Measurements from ENCODE around the gene AMBP.

AMBP gene

DNA sequence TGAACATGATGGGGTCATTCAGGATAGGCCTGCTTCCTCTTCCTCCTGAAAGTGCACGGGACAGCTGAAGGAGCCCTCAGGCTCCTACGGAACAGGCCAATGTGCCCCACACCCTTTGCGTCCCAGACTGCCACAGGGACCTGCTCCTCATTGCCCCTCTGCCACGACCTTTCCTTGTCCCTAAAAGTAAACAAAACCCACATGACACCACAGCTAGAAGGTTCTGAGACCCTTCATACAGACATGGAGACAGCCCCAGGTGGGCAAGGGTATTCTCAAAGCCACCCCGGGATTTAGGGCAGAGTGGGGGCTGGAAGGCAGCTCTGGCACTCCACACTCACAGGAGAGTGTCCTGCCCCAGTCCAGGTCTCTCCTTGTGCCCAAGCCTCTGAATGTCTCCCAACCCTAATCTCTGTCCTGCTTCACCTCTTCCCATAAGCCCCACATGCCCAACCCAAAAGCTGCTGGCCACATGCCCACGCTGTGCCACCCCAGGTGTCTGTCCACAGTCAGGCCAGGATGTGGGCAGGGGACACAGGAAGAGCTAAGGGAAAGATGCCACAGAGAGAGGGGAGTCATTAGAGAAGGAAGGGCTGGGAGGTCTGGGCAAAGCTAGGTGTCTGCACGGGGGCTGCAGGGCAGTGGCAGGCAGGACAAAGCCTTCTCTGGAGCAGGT lies 800 bp downstream of the AMBP start:
- no peaks in the 10 kb centered on the region for H3K4me1 ChIP-seq (ENCODE audit: control insufficient read depth, insufficient read depth, low read length)
- no peak overlapping the region for H3K27ac ChIP-seq (ENCODE audit: extremely low read depth, low read depth, low read length)
- ChIA-PET POLR2A (no interaction called here), CTCF (interaction anchor here (0.6 to 3.1 kb wide), 4 partner anchors 10 to 214 kb away, joined by 3 to 12 read pairs (median 5); no protein-coding TSS in a partner anchor)
- TF ChIP-seq, protein P1, sequence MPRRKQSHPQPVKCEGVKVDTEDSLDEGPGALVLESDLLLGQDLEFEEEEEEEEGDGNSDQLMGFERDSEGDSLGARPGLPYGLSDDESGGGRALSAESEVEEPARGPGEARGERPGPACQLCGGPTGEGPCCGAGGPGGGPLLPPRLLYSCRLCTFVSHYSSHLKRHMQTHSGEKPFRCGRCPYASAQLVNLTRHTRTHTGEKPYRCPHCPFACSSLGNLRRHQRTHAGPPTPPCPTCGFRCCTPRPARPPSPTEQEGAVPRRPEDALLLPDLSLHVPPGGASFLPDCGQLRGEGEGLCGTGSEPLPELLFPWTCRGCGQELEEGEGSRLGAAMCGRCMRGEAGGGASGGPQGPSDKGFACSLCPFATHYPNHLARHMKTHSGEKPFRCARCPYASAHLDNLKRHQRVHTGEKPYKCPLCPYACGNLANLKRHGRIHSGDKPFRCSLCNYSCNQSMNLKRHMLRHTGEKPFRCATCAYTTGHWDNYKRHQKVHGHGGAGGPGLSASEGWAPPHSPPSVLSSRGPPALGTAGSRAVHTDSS (tag by site-specific recombination; IDR thresholded peaks at IDR 0.05): no peak
- TF ChIP-seq ZNF169 (tag by site-specific recombination; IDR thresholded peaks at IDR 0.05): no peak
- no peak for TF ChIP-seq SALL2 (tag by site-specific recombination; IDR thresholded peaks at IDR 0.05; ENCODE audit: borderline replicate concordance)
- TF ChIP-seq, protein P2, sequence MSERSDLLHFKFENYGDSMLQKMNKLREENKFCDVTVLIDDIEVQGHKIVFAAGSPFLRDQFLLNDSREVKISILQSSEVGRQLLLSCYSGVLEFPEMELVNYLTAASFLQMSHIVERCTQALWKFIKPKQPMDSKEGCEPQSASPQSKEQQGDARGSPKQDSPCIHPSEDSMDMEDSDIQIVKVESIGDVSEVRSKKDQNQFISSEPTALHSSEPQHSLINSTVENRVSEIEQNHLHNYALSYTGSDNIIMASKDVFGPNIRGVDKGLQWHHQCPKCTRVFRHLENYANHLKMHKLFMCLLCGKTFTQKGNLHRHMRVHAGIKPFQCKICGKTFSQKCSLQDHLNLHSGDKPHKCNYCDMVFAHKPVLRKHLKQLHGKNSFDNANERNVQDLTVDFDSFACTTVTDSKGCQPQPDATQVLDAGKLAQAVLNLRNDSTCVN (tag by site-specific recombination; optimal IDR thresholded peaks at IDR 0.05): no peak
- TF ChIP-seq ZNF561 (tag by site-specific recombination; IDR thresholded peaks at IDR 0.05; ENCODE audit: borderline replicate concordance): no peak
- no peaks in the 10 kb centered on the region for H3K9me3 ChIP-seq (ENCODE audit: control insufficient read depth, insufficient read depth, low read depth, low read length)
- H3K4me3 ChIP-seq (ENCODE audit: low read depth, low read length): no peak overlapping the region
- no peaks in the 10 kb centered on the region for H3K36me3 ChIP-seq (ENCODE audit: control insufficient read depth in 2 of 2, insufficient read depth in 1 of 2, low read length in 2 of 2)

DNA sequence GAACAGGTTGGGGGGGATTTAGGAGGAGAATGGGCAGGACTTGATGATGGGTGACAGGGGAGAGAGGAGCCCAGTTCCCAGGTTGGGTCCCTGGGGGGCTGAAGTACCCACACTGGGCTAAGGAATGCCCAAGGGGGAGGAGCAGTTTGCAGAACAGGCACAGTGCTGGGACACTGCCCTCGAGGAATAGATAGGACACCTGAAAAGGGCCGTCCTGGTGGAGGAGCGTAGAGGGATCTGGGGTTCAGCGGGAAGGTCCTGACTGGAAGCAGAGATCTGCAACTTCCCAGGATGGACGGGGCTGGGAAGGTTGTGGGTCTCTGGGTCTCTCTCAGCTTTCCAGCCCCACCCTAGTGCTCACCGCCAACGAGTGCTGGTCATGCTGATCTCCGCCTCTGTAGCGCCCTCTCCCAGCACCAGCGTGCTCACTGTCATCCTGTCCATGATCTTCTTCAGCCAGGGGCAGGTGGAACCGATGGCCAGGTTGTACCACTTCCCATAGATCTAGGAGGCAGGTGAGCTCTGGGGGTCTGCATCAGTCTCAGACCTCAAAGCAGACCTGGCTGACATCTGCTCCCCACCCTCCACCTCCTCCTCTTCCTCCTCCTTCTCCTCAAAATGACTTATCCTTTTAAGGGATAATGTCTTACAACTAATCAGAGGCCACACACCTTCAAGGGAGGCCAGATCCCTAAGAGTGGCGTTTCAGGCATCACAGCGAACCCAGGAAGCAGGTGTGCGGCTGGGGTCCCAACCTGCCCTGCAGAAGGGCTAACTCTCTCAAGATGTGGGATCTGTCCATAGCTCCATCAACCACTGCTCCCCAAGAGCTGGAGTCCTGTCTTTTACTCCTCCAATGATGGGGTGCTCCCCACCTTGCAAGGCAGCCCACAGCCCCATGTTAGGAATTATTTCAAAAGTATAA lies 1.6 kb downstream of the AMBP start:
- ChIA-PET CTCF (interaction anchor here (0.6 to 1.1 kb wide), 3 partner anchors 11 to 31 kb away, joined by 3 to 7 read pairs (median 3); no protein-coding TSS in a partner anchor), POLR2A (no interaction called here)
- Histone ChIP-seq H3K4me3 (ENCODE audit: low read depth, low read length) (no peak overlapping the region), H3K4me1 (ENCODE audit: control insufficient read depth, insufficient read depth, low read length) (no peaks in the 10 kb centered on the region), H3K27ac (ENCODE audit: extremely low read depth, low read depth, low read length) (no peak overlapping the region), H3K9me3 (ENCODE audit: control insufficient read depth, insufficient read depth, low read depth, low read length) (no peaks in the 10 kb centered on the region), H3K36me3 (ENCODE audit: control insufficient read depth in 2 of 2, insufficient read depth in 1 of 2, low read length in 2 of 2) (no peaks in the 10 kb centered on the region)
- TF ChIP-seq, protein P3, sequence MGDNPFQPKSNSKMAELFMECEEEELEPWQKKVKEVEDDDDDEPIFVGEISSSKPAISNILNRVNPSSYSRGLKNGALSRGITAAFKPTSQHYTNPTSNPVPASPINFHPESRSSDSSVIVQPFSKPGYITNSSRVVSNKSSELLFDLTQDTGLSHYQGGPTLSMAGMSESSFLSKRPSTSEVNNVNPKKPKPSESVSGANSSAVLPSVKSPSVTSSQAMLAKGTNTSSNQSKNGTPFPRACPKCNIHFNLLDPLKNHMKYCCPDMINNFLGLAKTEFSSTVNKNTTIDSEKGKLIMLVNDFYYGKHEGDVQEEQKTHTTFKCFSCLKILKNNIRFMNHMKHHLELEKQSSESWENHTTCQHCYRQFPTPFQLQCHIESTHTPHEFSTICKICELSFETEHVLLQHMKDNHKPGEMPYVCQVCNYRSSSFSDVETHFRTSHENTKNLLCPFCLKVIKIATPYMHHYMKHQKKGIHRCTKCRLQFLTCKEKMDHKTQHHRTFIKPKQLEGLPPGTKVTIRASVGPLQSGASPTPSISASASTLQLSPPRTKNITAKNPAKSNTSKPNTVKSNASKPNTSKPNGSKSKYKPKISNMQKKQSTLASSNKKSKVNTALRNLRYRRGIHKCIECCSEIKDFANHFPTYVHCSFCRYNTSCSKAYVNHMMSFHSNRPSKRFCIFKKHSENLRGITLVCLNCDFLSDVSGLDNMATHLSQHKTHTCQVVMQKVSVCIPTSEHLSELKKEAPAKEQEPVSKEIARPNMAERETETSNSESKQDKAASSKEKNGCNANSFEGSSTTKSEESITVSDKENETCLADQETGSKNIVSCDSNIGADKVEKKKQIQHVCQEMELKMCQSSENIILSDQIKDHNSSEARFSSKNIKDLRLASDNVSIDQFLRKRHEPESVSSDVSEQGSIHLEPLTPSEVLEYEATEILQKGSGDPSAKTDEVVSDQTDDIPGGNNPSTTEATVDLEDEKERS (tag by site-specific recombination; IDR thresholded peaks at IDR 0.05): no peak

DNA sequence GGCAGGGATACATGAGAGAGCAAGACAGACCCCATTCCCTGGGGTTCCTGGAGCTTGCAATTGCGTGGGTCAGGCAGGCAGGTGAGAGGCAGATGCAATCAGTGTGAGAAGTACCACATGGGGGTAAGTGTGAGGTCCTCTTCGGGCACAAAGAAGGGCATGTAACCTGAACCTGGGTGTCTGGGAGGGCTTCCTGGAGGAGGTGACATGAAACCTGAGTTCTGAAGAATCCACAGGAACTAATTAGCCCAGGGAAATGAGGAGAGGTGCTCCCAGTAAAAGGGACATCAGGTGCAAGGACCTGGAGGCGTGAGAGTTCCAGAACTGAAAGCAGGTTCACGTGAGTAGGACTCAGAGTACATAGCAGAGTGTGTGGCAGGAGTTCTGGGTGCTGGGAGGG lies 2.5 kb downstream of the AMBP start:
- POLR2A ChIA-PET: no interaction called here
- CTCF ChIA-PET: interaction anchor here (0.5 to 0.6 kb wide), 4 partner anchors 28 to 229 kb away, joined by 3 to 5 read pairs (median 3); no protein-coding TSS in a partner anchor
- TF ChIP-seq BCL11B (tag by site-specific recombination; IDR thresholded peaks at IDR 0.05; ENCODE audit: low read depth): no peak
- TF ChIP-seq ZNF175 (tag by site-specific recombination; IDR thresholded peaks at IDR 0.05): no peak
- no peak for TF ChIP-seq OVOL3 (tag by site-specific recombination; IDR thresholded peaks at IDR 0.05)
- no peak for TF ChIP-seq ZNF16 (tag by site-specific recombination; IDR thresholded peaks at IDR 0.05; ENCODE audit: low read depth)
- TF ChIP-seq, protein P4, sequence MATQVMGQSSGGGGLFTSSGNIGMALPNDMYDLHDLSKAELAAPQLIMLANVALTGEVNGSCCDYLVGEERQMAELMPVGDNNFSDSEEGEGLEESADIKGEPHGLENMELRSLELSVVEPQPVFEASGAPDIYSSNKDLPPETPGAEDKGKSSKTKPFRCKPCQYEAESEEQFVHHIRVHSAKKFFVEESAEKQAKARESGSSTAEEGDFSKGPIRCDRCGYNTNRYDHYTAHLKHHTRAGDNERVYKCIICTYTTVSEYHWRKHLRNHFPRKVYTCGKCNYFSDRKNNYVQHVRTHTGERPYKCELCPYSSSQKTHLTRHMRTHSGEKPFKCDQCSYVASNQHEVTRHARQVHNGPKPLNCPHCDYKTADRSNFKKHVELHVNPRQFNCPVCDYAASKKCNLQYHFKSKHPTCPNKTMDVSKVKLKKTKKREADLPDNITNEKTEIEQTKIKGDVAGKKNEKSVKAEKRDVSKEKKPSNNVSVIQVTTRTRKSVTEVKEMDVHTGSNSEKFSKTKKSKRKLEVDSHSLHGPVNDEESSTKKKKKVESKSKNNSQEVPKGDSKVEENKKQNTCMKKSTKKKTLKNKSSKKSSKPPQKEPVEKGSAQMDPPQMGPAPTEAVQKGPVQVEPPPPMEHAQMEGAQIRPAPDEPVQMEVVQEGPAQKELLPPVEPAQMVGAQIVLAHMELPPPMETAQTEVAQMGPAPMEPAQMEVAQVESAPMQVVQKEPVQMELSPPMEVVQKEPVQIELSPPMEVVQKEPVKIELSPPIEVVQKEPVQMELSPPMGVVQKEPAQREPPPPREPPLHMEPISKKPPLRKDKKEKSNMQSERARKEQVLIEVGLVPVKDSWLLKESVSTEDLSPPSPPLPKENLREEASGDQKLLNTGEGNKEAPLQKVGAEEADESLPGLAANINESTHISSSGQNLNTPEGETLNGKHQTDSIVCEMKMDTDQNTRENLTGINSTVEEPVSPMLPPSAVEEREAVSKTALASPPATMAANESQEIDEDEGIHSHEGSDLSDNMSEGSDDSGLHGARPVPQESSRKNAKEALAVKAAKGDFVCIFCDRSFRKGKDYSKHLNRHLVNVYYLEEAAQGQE (tag by site-specific recombination; IDR thresholded peaks at IDR 0.05): no peak
- TF ChIP-seq ZNF19 (tag by site-specific recombination; IDR thresholded peaks at IDR 0.05; ENCODE audit: low read depth): no peak
- TF ChIP-seq, protein P5, sequence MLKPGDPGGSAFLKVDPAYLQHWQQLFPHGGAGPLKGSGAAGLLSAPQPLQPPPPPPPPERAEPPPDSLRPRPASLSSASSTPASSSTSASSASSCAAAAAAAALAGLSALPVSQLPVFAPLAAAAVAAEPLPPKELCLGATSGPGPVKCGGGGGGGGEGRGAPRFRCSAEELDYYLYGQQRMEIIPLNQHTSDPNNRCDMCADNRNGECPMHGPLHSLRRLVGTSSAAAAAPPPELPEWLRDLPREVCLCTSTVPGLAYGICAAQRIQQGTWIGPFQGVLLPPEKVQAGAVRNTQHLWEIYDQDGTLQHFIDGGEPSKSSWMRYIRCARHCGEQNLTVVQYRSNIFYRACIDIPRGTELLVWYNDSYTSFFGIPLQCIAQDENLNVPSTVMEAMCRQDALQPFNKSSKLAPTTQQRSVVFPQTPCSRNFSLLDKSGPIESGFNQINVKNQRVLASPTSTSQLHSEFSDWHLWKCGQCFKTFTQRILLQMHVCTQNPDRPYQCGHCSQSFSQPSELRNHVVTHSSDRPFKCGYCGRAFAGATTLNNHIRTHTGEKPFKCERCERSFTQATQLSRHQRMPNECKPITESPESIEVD (tag by site-specific recombination; IDR thresholded peaks at IDR 0.05): no peak
- TF ChIP-seq ZNF112 (tag by site-specific recombination; IDR thresholded peaks at IDR 0.05): no peak
- no peak for TF ChIP-seq ZSCAN16 (tag by site-specific recombination; IDR thresholded peaks at IDR 0.05)
- TF ChIP-seq FEZF1 (tag by site-specific recombination; IDR thresholded peaks at IDR 0.05): no peak

More for the DNA sequence above, 2.5 kb downstream of the AMBP start:
- Histone ChIP-seq H3K27ac (ENCODE audit: extremely low read depth, low read depth, low read length) (no peak overlapping the region), H3K9me3 (ENCODE audit: control insufficient read depth, insufficient read depth, low read depth, low read length) (no peaks in the 10 kb centered on the region), H3K4me3 (ENCODE audit: low read depth, low read length) (no peak overlapping the region), H3K36me3 (ENCODE audit: control insufficient read depth in 2 of 2, insufficient read depth in 1 of 2, low read length in 2 of 2) (no peaks in the 10 kb centered on the region), H3K4me1 (ENCODE audit: control insufficient read depth, insufficient read depth, low read length) (no peaks in the 10 kb centered on the region)
